ENCODE data around the gene CGB3. TPM values are rescaled to one million over a fixed set of nuclear protein-coding genes. Genes with fewer than 3 reads are reported as not detected.

Gene CGB3
- total and polyA plus RNA-seq, 2 experiments from 2014 or later: not detected

GRCh38 chr19:48988860-48989259, 35.3 kb downstream of the CGB3 start:
- Histone ChIP-seq H3K27me3 (no peaks in the 10 kb centered on the region), H3K4me1 (ENCODE audit: low read depth) (peaks cover 10% of the 10 kb centered on the region), H3K27ac (no peak overlapping the region), H3K4me3 (no peak overlapping the region), H3K9me3 (ENCODE audit: low read depth) (no peaks in the 10 kb centered on the region), H3K36me3 (peaks cover 37% of the 10 kb centered on the region)
- no peak for TF ChIP-seq CTCF (IDR thresholded peaks at IDR 0.05; ENCODE audit: low read depth, low read length)
- no peak for DNase-seq (ENCODE audit: low read depth in 1 of 2, low spot score in 1 of 2)

- H3K36me3 ChIP-seq: peaks cover 41% of the 10 kb centered on the region
- no peaks in the 10 kb centered on the region for H3K27me3 ChIP-seq
- H3K4me3 ChIP-seq: no peak overlapping the region
- no peak for DNase-seq (ENCODE audit: low read depth in 1 of 2, low spot score in 1 of 2)
- H3K4me1 ChIP-seq (ENCODE audit: low read depth): peaks cover 10% of the 10 kb centered on the region
- no peaks in the 10 kb centered on the region for H3K9me3 ChIP-seq (ENCODE audit: low read depth)
- TF ChIP-seq CTCF (IDR thresholded peaks at IDR 0.05; ENCODE audit: low read depth, low read length): no peak
- H3K27ac ChIP-seq: no peak overlapping the region
Observed at GRCh38 chr19:48988286-48988685, 35.8 kb downstream of the CGB3 start.

- TF ChIP-seq CTCF (IDR thresholded peaks at IDR 0.05; ENCODE audit: low read depth, low read length): no peak
- H3K36me3 ChIP-seq: peaks cover 49% of the 10 kb centered on the region
- H3K27ac ChIP-seq: peak overlapping the region; percentile 13
- H3K4me3 ChIP-seq: no peak overlapping the region
- no peaks in the 10 kb centered on the region for H3K27me3 ChIP-seq
- peaks cover 10% of the 10 kb centered on the region for H3K4me1 ChIP-seq (ENCODE audit: low read depth)
- no peak for DNase-seq (ENCODE audit: low read depth in 1 of 2, low spot score in 1 of 2)
- H3K9me3 ChIP-seq (ENCODE audit: low read depth): no peaks in the 10 kb centered on the region
Observed at GRCh38 chr19:48987323-48987722, 36.8 kb downstream of the CGB3 start.

- H3K9me3 ChIP-seq (ENCODE audit: low read depth): no peaks in the 10 kb centered on the region
- H3K4me3 ChIP-seq: no peak overlapping the region
- H3K4me1 ChIP-seq (ENCODE audit: low read depth): peaks cover 1% of the 10 kb centered on the region
- TF ChIP-seq CTCF (IDR thresholded peaks at IDR 0.05; ENCODE audit: low read depth, low read length): no peak
- no peak overlapping the region for H3K27ac ChIP-seq
- DNase-seq (ENCODE audit: low read depth in 1 of 2, low spot score in 1 of 2): no peak
- H3K27me3 ChIP-seq: no peaks in the 10 kb centered on the region
- peaks cover 49% of the 10 kb centered on the region for H3K36me3 ChIP-seq
Observed at GRCh38 chr19:48986211-48986610, 37.9 kb downstream of the CGB3 start.

- no peaks in the 10 kb centered on the region for H3K9me3 ChIP-seq (ENCODE audit: low read depth)
- no peaks in the 10 kb centered on the region for H3K27me3 ChIP-seq
- H3K27ac ChIP-seq: no peak overlapping the region
- H3K4me1 ChIP-seq (ENCODE audit: low read depth): no peaks in the 10 kb centered on the region
- DNase-seq (ENCODE audit: low read depth in 1 of 2, low spot score in 1 of 2): no peak
- no peak for TF ChIP-seq CTCF (IDR thresholded peaks at IDR 0.05; ENCODE audit: low read depth, low read length)
- H3K36me3 ChIP-seq: peaks cover 53% of the 10 kb centered on the region
- no peak overlapping the region for H3K4me3 ChIP-seq
Observed at GRCh38 chr19:48985711-48986110, 38.4 kb downstream of the CGB3 start.

- Histone ChIP-seq H3K36me3 (peaks cover 47% of the 10 kb centered on the region), H3K9me3 (ENCODE audit: low read depth) (no peaks in the 10 kb centered on the region), H3K4me3 (no peak overlapping the region), H3K27ac (no peak overlapping the region), H3K4me1 (ENCODE audit: low read depth) (peaks cover 2% of the 10 kb centered on the region), H3K27me3 (no peaks in the 10 kb centered on the region)
- no peak for TF ChIP-seq CTCF (IDR thresholded peaks at IDR 0.05; ENCODE audit: low read depth, low read length)
- peak in 1 of 2 donors; percentile 20 for DNase-seq (ENCODE audit: low read depth in 1 of 2, low spot score in 1 of 2)
Observed at GRCh38 chr19:48982280-48982679, 41.9 kb downstream of the CGB3 start.
